Suppressor macrophage (primary cell): ENCODE data around the gene ADAMTS7.
"Not testable (repeated sequence)": the region's sequence is repeated elsewhere in the genome, so short reads cannot be mapped to it uniquely, and the experiment has no call there.

ENCODE experiments used
- DNase-seq, 4 experiments: peaks; one replicate each; pipeline ENCODE4 v3.0.0-alpha.2; 2020 to 2022

ADAMTS7 gene

GRCh38 chr15:78765154-78765860 is 46.0 kb downstream of the ADAMTS7 start:
- DNase-seq, result not testable (repeated sequence)

- DNase-seq, result not testable (repeated sequence)
These were observed 46.7 kb downstream of the ADAMTS7 start for GRCh38 chr15:78764340-78765153.

- DNase-seq, result no peak
These were observed 47.4 kb downstream of the ADAMTS7 start for GRCh38 chr15:78763796-78764241.

- DNase-seq, result no peak
These were observed 48.1 kb downstream of the ADAMTS7 start for GRCh38 chr15:78762985-78763795.

- DNase-seq, result not testable (repeated sequence)
These were observed 48.8 kb downstream of the ADAMTS7 start for GRCh38 chr15:78762386-78762961.

GRCh38 chr15:78761891-78762385 is 49.3 kb downstream of the ADAMTS7 start:
- DNase-seq, result no peak

GRCh38 chr15:78761475-78761874 is 49.8 kb downstream of the ADAMTS7 start:
- DNase-seq, result peak; percentile 10 to 45 (median 37)

- no peak for DNase-seq
These were observed 50.2 kb downstream of the ADAMTS7 start for GRCh38 chr15:78761020-78761419.

GRCh38 chr15:78760091-78760882 is 51.0 kb downstream of the ADAMTS7 start:
- DNase-seq, result not testable (repeated sequence)

- not testable (repeated sequence) for DNase-seq
These were observed 51.8 kb downstream of the ADAMTS7 start for GRCh38 chr15:78759361-78759998.

GRCh38 chr15:78758486-78759200 is 52.6 kb downstream of the ADAMTS7 start:
- not testable (repeated sequence) for DNase-seq

- not testable (repeated sequence) for DNase-seq
These were observed 53.2 kb downstream of the ADAMTS7 start for GRCh38 chr15:78758084-78758483.

GRCh38 chr15:78757636-78757905 is 53.7 kb downstream of the ADAMTS7 start:
- DNase-seq, result no peak

GRCh38 chr15:78756781-78757635 is 54.3 kb downstream of the ADAMTS7 start:
- DNase-seq, result peak; percentile 23 to 49 (median 28)

- peak in 2 of 4 experiments; percentile 21 to 49 for DNase-seq
These were observed 55.2 kb downstream of the ADAMTS7 start for GRCh38 chr15:78755900-78756591.

- not testable (repeated sequence) for DNase-seq
These were observed 56.5 kb downstream of the ADAMTS7 start for GRCh38 chr15:78754637-78755280.

- DNase-seq, result not testable (repeated sequence)
These were observed 57.3 kb downstream of the ADAMTS7 start for GRCh38 chr15:78753751-78754535.

GRCh38 chr15:78753359-78753659 is 58.0 kb downstream of the ADAMTS7 start:
- not testable (repeated sequence) for DNase-seq
